ENCODE measurements around the gene SPDYE6.
A peak's percentile ranks its signal among the peaks of the same experiment; 100 is the strongest.
"Not testable (repeated sequence)": the region's sequence is repeated elsewhere in the genome, so short reads cannot be mapped to it uniquely, and the experiment has no call there.

The SPDYE6 gene

GRCh38 chr7:102363549-102364393, 7.5 kb upstream of the SPDYE6 start:
- peak; percentile 95 for DNase-seq

- DNase-seq = not testable (repeated sequence)
Observed at GRCh38 chr7:102346983-102347382, 9.3 kb downstream of the SPDYE6 start.

- not testable (repeated sequence) for DNase-seq
Observed at GRCh38 chr7:102340599-102341368, 15.5 kb downstream of the SPDYE6 start.

- DNase-seq = not testable (repeated sequence)
Observed at GRCh38 chr7:102337420-102337819, 18.8 kb downstream of the SPDYE6 start.

GRCh38 chr7:102337002-102337401, 19.2 kb downstream of the SPDYE6 start:
- not testable (repeated sequence) for DNase-seq

- not testable (repeated sequence) for DNase-seq
Observed at GRCh38 chr7:102335574-102335973, 20.7 kb downstream of the SPDYE6 start.

GRCh38 chr7:102330666-102331460, 25.4 kb downstream of the SPDYE6 start:
- DNase-seq = not testable (repeated sequence)

GRCh38 chr7:102329366-102329765, 26.9 kb downstream of the SPDYE6 start:
- not testable (repeated sequence) for DNase-seq

- not testable (repeated sequence) for DNase-seq
Observed at GRCh38 chr7:102328863-102329262, 27.4 kb downstream of the SPDYE6 start.

GRCh38 chr7:102327183-102327582, 29.1 kb downstream of the SPDYE6 start:
- not testable (repeated sequence) for DNase-seq

GRCh38 chr7:102326157-102326889, 29.9 kb downstream of the SPDYE6 start:
- no peak for DNase-seq

- not testable (repeated sequence) for DNase-seq
Observed at GRCh38 chr7:102325106-102325505, 31.1 kb downstream of the SPDYE6 start.

- DNase-seq = no peak
Observed at GRCh38 chr7:102323914-102324195, 32.4 kb downstream of the SPDYE6 start.

GRCh38 chr7:102322202-102322715, 34.0 kb downstream of the SPDYE6 start:
- no peak for DNase-seq

GRCh38 chr7:102321351-102322201, 34.7 kb downstream of the SPDYE6 start:
- peak; percentile 12 for DNase-seq

- DNase-seq = no peak
Observed at GRCh38 chr7:102320601-102321350, 35.5 kb downstream of the SPDYE6 start.

GRCh38 chr7:102320181-102320580, 36.1 kb downstream of the SPDYE6 start:
- no peak for DNase-seq

GRCh38 chr7:102319671-102320070, 36.6 kb downstream of the SPDYE6 start:
- no peak for DNase-seq

- no peak for DNase-seq
Observed at GRCh38 chr7:102318482-102318971, 37.7 kb downstream of the SPDYE6 start.
